Measurements from ENCODE around the gene RS1. TPM values are rescaled to one million over a fixed set of nuclear protein-coding genes. Genes with fewer than 3 reads are reported as not detected.

The RS1 gene
- total RNA-seq, 4 donors from 2014 or later: not detected

GRCh38 chrX:18649498-18649951 is 22.4 kb downstream of the RS1 start:
- no peak for DNase-seq
- H3K4me3 ChIP-seq: no peak overlapping the region
- TF ChIP-seq POLR2AphosphoS5 (IDR thresholded peaks at IDR 0.05) (no peak), POLR2A (IDR thresholded peaks at IDR 0.05) (no peak), CTCF (IDR thresholded peaks at IDR 0.05) (no peak), EP300 (IDR thresholded peaks at IDR 0.05; ENCODE audit: low read depth) (no peak)
- in situ Hi-C loops (cut with MboI; ENCODE audit: low pct_ligation_motif_present in 1 of 4, low pct_unique_long_range_greater_than_20kb in 1 of 4, low sequenced_read_pairs in 3 of 4) (no loop called here), intact Hi-C loops (cut with DNase I; ENCODE audit: low total_unique reads) (no loop called here)
- no peak overlapping the region for H3K27ac ChIP-seq
- no peaks in the 10 kb centered on the region for H3K36me3 ChIP-seq
- H3K27me3 ChIP-seq: no peaks in the 10 kb centered on the region
- H3K9me3 ChIP-seq: no peaks in the 10 kb centered on the region
- 53% methylated on average over 9 of the region's 9 CpGs; no CpG with 5 or more reads in 1 of the 2 donors for WGBS, 2 donors (ENCODE audit: low coverage in 1 of 2)
- no peaks in the 10 kb centered on the region for H3K4me1 ChIP-seq

GRCh38 chrX:18647621-18648020 is 24.3 kb downstream of the RS1 start:
- Histone ChIP-seq H3K4me3 (no peak overlapping the region), H3K27ac (no peak overlapping the region), H3K36me3 (no peaks in the 10 kb centered on the region), H3K27me3 (no peaks in the 10 kb centered on the region), H3K4me1 (no peaks in the 10 kb centered on the region), H3K9me3 (no peaks in the 10 kb centered on the region)
- WGBS, 2 donors (ENCODE audit: low coverage in 1 of 2): 72 to 100% methylated on average over 1 to 4 of the region's 4 CpGs
- no peak for DNase-seq
- in situ Hi-C loops (cut with MboI; ENCODE audit: low pct_ligation_motif_present in 1 of 4, low pct_unique_long_range_greater_than_20kb in 1 of 4, low sequenced_read_pairs in 3 of 4) (no loop called here), intact Hi-C loops (cut with DNase I; ENCODE audit: low total_unique reads) (no loop called here)
- TF ChIP-seq POLR2AphosphoS5 (IDR thresholded peaks at IDR 0.05) (no peak), EP300 (IDR thresholded peaks at IDR 0.05; ENCODE audit: low read depth) (no peak), POLR2A (IDR thresholded peaks at IDR 0.05) (no peak), CTCF (IDR thresholded peaks at IDR 0.05) (no peak)

- H3K27ac ChIP-seq: no peak overlapping the region
- in situ Hi-C loops (cut with MboI; ENCODE audit: low pct_ligation_motif_present in 1 of 4, low pct_unique_long_range_greater_than_20kb in 1 of 4, low sequenced_read_pairs in 3 of 4): no loop called here
Observed at GRCh38 chrX:18643853-18644252, 28.1 kb downstream of the RS1 start.

GRCh38 chrX:18643243-18643642 is 28.7 kb downstream of the RS1 start:
- in situ Hi-C loops (cut with MboI; ENCODE audit: low pct_ligation_motif_present in 1 of 4, low pct_unique_long_range_greater_than_20kb in 1 of 4, low sequenced_read_pairs in 3 of 4) (no loop called here), intact Hi-C loops (cut with DNase I; ENCODE audit: low total_unique reads) (no loop called here)
- H3K4me1 ChIP-seq: no peaks in the 10 kb centered on the region
- TF ChIP-seq EP300 (IDR thresholded peaks at IDR 0.05; ENCODE audit: low read depth) (no peak), POLR2AphosphoS5 (IDR thresholded peaks at IDR 0.05) (no peak), POLR2A (IDR thresholded peaks at IDR 0.05) (no peak), CTCF (IDR thresholded peaks at IDR 0.05) (no peak)
- no peaks in the 10 kb centered on the region for H3K27me3 ChIP-seq
- DNase-seq: no peak
- H3K9me3 ChIP-seq: no peaks in the 10 kb centered on the region
- no peak overlapping the region for H3K4me3 ChIP-seq
- no peak overlapping the region for H3K27ac ChIP-seq
- no peaks in the 10 kb centered on the region for H3K36me3 ChIP-seq
- 76% methylated on average over 3 of the region's 3 CpGs; no CpG with 5 or more reads in 1 of the 2 donors for WGBS, 2 donors (ENCODE audit: low coverage in 1 of 2)

More at GRCh38 chrX:18643853-18644252, 28.1 kb downstream of the RS1 start:
- whole genome bisulfite sequencing, 2 donors (ENCODE audit: low coverage in 1 of 2): 53 to 67% methylated on average over 1 to 3 of the region's 3 CpGs
- H3K9me3 ChIP-seq: no peaks in the 10 kb centered on the region
- intact Hi-C loops (cut with DNase I; ENCODE audit: low total_unique reads): no loop called here
- H3K36me3 ChIP-seq: no peaks in the 10 kb centered on the region
- TF ChIP-seq CTCF (IDR thresholded peaks at IDR 0.05): no peak
- no peak for TF ChIP-seq POLR2AphosphoS5 (IDR thresholded peaks at IDR 0.05)
- TF ChIP-seq POLR2A (IDR thresholded peaks at IDR 0.05): no peak
- H3K27me3 ChIP-seq: no peaks in the 10 kb centered on the region
- H3K4me1 ChIP-seq: no peaks in the 10 kb centered on the region
- H3K4me3 ChIP-seq: no peak overlapping the region
- no peak for DNase-seq

Measured in transverse colon (tissue), 4 donors.